Endothelial cell of umbilical vein (primary cell): ENCODE results near the gene SLC26A2. TPM values are rescaled to one million over a fixed set of nuclear protein-coding genes. Genes with fewer than 3 reads are reported as not detected.

Source experiments
- BruUV-seq: library from RNA; stranded (reverse); fragments of 400-500 nt; replicated peaks from 2 replicates; lab custom pipeline; 2021; lab: Mats Ljungman, UMichigan
- CTCF ChIA-PET: fragments of 300-600, 350-600 bp; sonication (Branson Sonifier 250); formaldehyde crosslinking; loops from one replicate; lab custom pipeline; 2021; ENCODE audit warnings: antibody characterized with exemption, inconsistent platforms; lab: Charles Lee
- POLR2A ChIA-PET: fragments of 300-600, 350-600 bp; sonication (Branson Sonifier 250); formaldehyde crosslinking; loops from one replicate; lab custom pipeline; 2021; ENCODE audit warnings: antibody characterized with exemption, inconsistent platforms; lab: Charles Lee
- DNase-seq: peaks from one replicate; pipeline ENCODE4 v3.0.0-alpha.2; 2011; ENCODE audit warnings: low read depth, low spot score
- FAIRE-seq: peaks from 2 replicates; lab custom pipeline; 2011; peaks lifted over from hg19 to GRCh38; lab: Jason Lieb, UNC
- H2AFZ ChIP-seq: 2 replicates; pipeline ENCODE4 v1.6.0; 2012; ENCODE audit warnings: low read depth, low read length, control low read depth, inconsistent platforms
- H3K27ac ChIP-seq: 2 replicates; pipeline ENCODE4 v1.5.1; 2011; ENCODE audit warnings: low read depth, mild to moderate bottlenecking, control low read depth, low read length, moderate library complexity; ENCODE audit not compliant: insufficient read depth
- H3K27me3 ChIP-seq, 2 experiments: 2 replicates each; pipeline versions ENCODE4 v1.6.0 to v1.6.1; 2011; ENCODE audit warnings: low read length in 2 of 2, mixed read lengths in 1 of 2; ENCODE audit not compliant: control insufficient read depth in 2 of 2, insufficient read depth in 2 of 2
- H3K36me3 ChIP-seq, 2 experiments: 2 replicates in 1 of 2; 3 replicates in 1 of 2; pipeline ENCODE4 v1.5.1; 2011; ENCODE audit warnings: low read length in 2 of 2, mild to moderate bottlenecking in 1 of 2, moderate library complexity in 1 of 2; ENCODE audit not compliant: control insufficient read depth in 2 of 2, insufficient read depth in 2 of 2; ENCODE audit errors: extremely low read depth in 1 of 2
- H3K4me1 ChIP-seq: 3 replicates; pipeline ENCODE4 v1.5.1; 2011; ENCODE audit warnings: mild to moderate bottlenecking, low read length; ENCODE audit not compliant: control insufficient read depth, insufficient read depth; ENCODE audit errors: extremely low read depth
- H3K4me2 ChIP-seq: 2 replicates; pipeline ENCODE4 v1.6.1; 2011; ENCODE audit warnings: low read length, control low read depth, mixed read lengths; ENCODE audit not compliant: insufficient read depth
- H3K4me3 ChIP-seq, 3 experiments: fragments of 200-600 bp in 1 of 3; sonication (generic), shearing (Covaris generic) in 1 of 3; replicated peaks in 1 of 3; 2 replicates each; pipeline ENCODE4 v1.5.1; 2011 to 2016; ENCODE audit warnings: control low read depth in 3 of 3, low read length in 3 of 3, mild to moderate bottlenecking in 2 of 3, inconsistent platforms in 1 of 3, low read depth in 1 of 3, moderate library complexity in 1 of 3; ENCODE audit not compliant: insufficient read depth in 1 of 3
- H3K79me2 ChIP-seq: 2 replicates; pipeline ENCODE4 v1.6.0; 2012; ENCODE audit warnings: low read length, inconsistent platforms; ENCODE audit not compliant: control insufficient read depth, insufficient read depth
- H3K9ac ChIP-seq: replicated peaks from 2 replicates; pipeline ENCODE3; 2011; ENCODE audit warnings: low read length, control low read depth; ENCODE audit not compliant: insufficient read depth; ENCODE audit errors: extremely low read depth
- H3K9me1 ChIP-seq: replicated peaks from 3 replicates; pipeline ENCODE4 v1.6.0; 2011; ENCODE audit warnings: mild to moderate bottlenecking, low read length; ENCODE audit not compliant: control insufficient read depth, insufficient read depth; ENCODE audit errors: extremely low read depth
- H3K9me3 ChIP-seq: replicated peaks from 2 replicates; pipeline ENCODE4 v1.5.1; 2012; ENCODE audit warnings: low read length, inconsistent platforms; ENCODE audit not compliant: control insufficient read depth, insufficient read depth
- H4K20me1 ChIP-seq: replicated peaks from 2 replicates; pipeline ENCODE3; 2011; ENCODE audit warnings: mild to moderate bottlenecking, low read length; ENCODE audit not compliant: control insufficient read depth, insufficient read depth; ENCODE audit errors: extremely low read depth
- CTCF ChIP-seq, 2 donors: IDR thresholded peaks; 1 replicate in 1 of 2; 2 replicates in 1 of 2; pipeline ENCODE4 v1.5.1; 2011; ENCODE audit warnings: low read length in 2 of 2, mild to moderate bottlenecking in 2 of 2, moderate library complexity in 2 of 2, control low read depth in 1 of 2, inconsistent platforms in 1 of 2, low read depth in 1 of 2; ENCODE audit not compliant: insufficient read depth in 1 of 2; ENCODE audit errors: extremely low read depth in 1 of 2
- dilution Hi-C: fragments of 300-500 bp; cut with MboI; formaldehyde crosslinking; loops from one replicate; pipeline ENCODE4 v1.15.0; 2019; ENCODE audit warnings: low sequenced_read_pairs; ENCODE audit not compliant: extremely low pct_ligation_motif_present
- intact Hi-C: fragments of 100-400 bp; cut with micrococcal nuclease; formaldehyde crosslinking; loops from one replicate; pipeline ENCODE4 v1.10.0; 2022
- polyA plus RNA-seq, 4 experiments: library from polyadenylated mRNA; depleted of rRNA in 3 of 4; stranded (reverse) in 3 of 4; unstranded in 1 of 4; fragments of >200 nt; gene quantifications; 2 replicates each; pipeline versions ENCODE4 v1.2.1 to v1.2.3, GENCODE V29; 2011 to 2012; ENCODE audit warnings: missing spikeins in 1 of 4
- small RNA-seq: library from RNA; depleted of rRNA; stranded (forward); fragments of <200 nt; gene quantifications from one replicate; pipeline ENCODE3, GENCODE V24; 2012; ENCODE audit warnings: low replicate concordance, low read depth; ENCODE audit not compliant: insufficient read depth, insufficient read length
- total RNA-seq: library from RNA; stranded (reverse); gene quantifications from 2 replicates; pipeline ENCODE4 v1.2.3, GENCODE V29; 2021

Gene SLC26A2
- total and polyA plus RNA-seq, 2 donors (not counting 3 experiments of a cell fraction or from before 2014, with no cell fraction given), result 5.9 to 16.8 TPM

DNA sequence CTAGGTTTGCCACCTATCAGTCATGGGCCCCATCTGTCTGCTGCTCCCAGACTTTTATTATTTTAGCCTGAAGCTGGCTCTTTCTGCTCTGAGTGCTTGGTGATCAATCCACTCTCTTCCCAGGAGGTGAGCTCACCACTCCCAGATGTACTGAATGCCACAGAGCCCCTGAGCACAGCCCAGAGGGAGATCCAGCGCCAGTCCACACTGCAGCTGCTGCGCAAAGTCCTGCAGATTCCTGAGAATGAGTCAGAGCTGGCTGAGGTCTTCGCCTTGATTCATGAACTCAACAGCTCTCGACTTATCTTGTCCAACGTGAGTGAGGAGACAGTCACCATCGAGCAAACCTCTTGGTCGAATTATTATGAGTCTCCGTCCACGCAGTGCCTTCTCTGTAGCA lies 76.0 kb downstream of the SLC26A2 start:
- dilution Hi-C loops, result no loop called here
- no peaks in the 10 kb centered on the region for H4K20me1 ChIP-seq
- H3K4me3 ChIP-seq, result no peak overlapping the region
- no peaks in the 10 kb centered on the region for H3K79me2 ChIP-seq
- CTCF ChIA-PET, result interaction anchor here (2.1 to 2.8 kb wide), 2 partner anchors 15 to 46 kb away, joined by 9 to 10 read pairs; no protein-coding TSS in a partner anchor
- no peaks in the 10 kb centered on the region for H3K27me3 ChIP-seq
- intact Hi-C loops, result no loop called here
- POLR2A ChIA-PET, result no interaction called here
- no peak for TF ChIP-seq CTCF (IDR thresholded peaks at IDR 0.05; ENCODE audit: extremely low read depth in 1 of 2, insufficient read depth in 1 of 2, low read depth in 1 of 2, low read length in 2 of 2)
- H3K9me1 ChIP-seq, result no peaks in the 10 kb centered on the region
- H3K4me2 ChIP-seq, result no peak overlapping the region
- peaks cover 34 to 46% of the 10 kb centered on the region in 2 experiments for H3K36me3 ChIP-seq
- no peaks in the 10 kb centered on the region for H3K4me1 ChIP-seq
- H2AFZ ChIP-seq, result no peak overlapping the region
- H3K9ac ChIP-seq, result no peak overlapping the region
- DNase-seq (no peak), FAIRE-seq (no peak)
- H3K9me3 ChIP-seq, result no peaks in the 10 kb centered on the region
- H3K27ac ChIP-seq, result no peak overlapping the region
- no TSS peak for BruUV-seq

Small RNAs within 50 kb of the gene (small RNA-seq; reads per million reads assigned to genes)
- gene RF00019, result not detected

Other genes starting within 250 kb of the SLC26A2 start
- 2.1 and 2.8 TPM in 2 replicates for gene PPARGC1B, start 230.4 kb upstream of the SLC26A2 start, total RNA-seq
- gene PPARGC1B, start 230.4 kb upstream of the SLC26A2 start, polyA plus RNA-seq, result 0.24 and 0.26 TPM in 2 replicates
- gene PDE6A, start 16.0 kb upstream of the SLC26A2 start, total RNA-seq, result not detected in 2 replicates
- gene PDE6A, start 16.0 kb upstream of the SLC26A2 start, polyA plus RNA-seq, result not detected in 2 replicates
- gene TIGD6, start 39.9 kb downstream of the SLC26A2 start, total RNA-seq, result 3.6 and 4.1 TPM in 2 replicates
- 5.0 and 5.4 TPM in 2 replicates for gene TIGD6, start 39.9 kb downstream of the SLC26A2 start, polyA plus RNA-seq
- 43.0 and 52.6 TPM in 2 replicates for gene HMGXB3, start 40.0 kb downstream of the SLC26A2 start, total RNA-seq
- 34.8 and 38.3 TPM in 2 replicates for gene HMGXB3, start 40.0 kb downstream of the SLC26A2 start, polyA plus RNA-seq
- not detected in 2 replicates for gene CSF1R, start 125.8 kb downstream of the SLC26A2 start, total RNA-seq
- gene CSF1R, start 125.8 kb downstream of the SLC26A2 start, polyA plus RNA-seq, result not detected in 2 replicates
- 1.0 and 1.7 TPM in 2 replicates for gene PDGFRB, start 195.1 kb downstream of the SLC26A2 start, total RNA-seq
- gene PDGFRB, start 195.1 kb downstream of the SLC26A2 start, polyA plus RNA-seq, result 1.4 and 2.9 TPM in 2 replicates
- not detected in 2 replicates for gene CDX1, start 206.0 kb downstream of the SLC26A2 start, total RNA-seq
- gene CDX1, start 206.0 kb downstream of the SLC26A2 start, polyA plus RNA-seq, result not detected in 2 replicates
- not detected in 2 replicates for gene SLC6A7, start 229.3 kb downstream of the SLC26A2 start, total RNA-seq
- not detected in 2 replicates for gene SLC6A7, start 229.3 kb downstream of the SLC26A2 start, polyA plus RNA-seq